GM12872 (cell line): ENCODE data around the gene CCIN.

Experiments
- CTCF ChIP-seq: IDR thresholded peaks from 3 replicates; pipeline ENCODE4 v1.5.1; 2011; ENCODE audit warnings: low read depth, mild to moderate bottlenecking, low read length, moderate library complexity; ENCODE audit not compliant: insufficient read depth

CCIN gene

GRCh38 chr9:36136894-36137391 lies 32.2 kb upstream of the CCIN start:
- no peak for TF ChIP-seq CTCF

GRCh38 chr9:36137392-36138004 lies 31.7 kb upstream of the CCIN start:
- TF ChIP-seq CTCF, result no peak

GRCh38 chr9:36138496-36138895 lies 30.7 kb upstream of the CCIN start:
- no peak for TF ChIP-seq CTCF

- TF ChIP-seq CTCF, result no peak
Observed at GRCh38 chr9:36138901-36139300, 30.3 kb upstream of the CCIN start.

- TF ChIP-seq CTCF, result no peak
Observed at GRCh38 chr9:36140086-36141084, 28.8 kb upstream of the CCIN start.

- TF ChIP-seq CTCF, result no peak
Observed at GRCh38 chr9:36141288-36141687, 27.9 kb upstream of the CCIN start.

GRCh38 chr9:36141761-36142160 lies 27.4 kb upstream of the CCIN start:
- no peak for TF ChIP-seq CTCF
